ENCODE results near the gene GPR63. TPM values are rescaled to one million over a fixed set of nuclear protein-coding genes. Genes with fewer than 3 reads are reported as not detected.

GPR63 gene
- total RNA-seq, 4 donors from 2014 or later, result 0.11 to 0.95 (median 0.80) TPM

DNA sequence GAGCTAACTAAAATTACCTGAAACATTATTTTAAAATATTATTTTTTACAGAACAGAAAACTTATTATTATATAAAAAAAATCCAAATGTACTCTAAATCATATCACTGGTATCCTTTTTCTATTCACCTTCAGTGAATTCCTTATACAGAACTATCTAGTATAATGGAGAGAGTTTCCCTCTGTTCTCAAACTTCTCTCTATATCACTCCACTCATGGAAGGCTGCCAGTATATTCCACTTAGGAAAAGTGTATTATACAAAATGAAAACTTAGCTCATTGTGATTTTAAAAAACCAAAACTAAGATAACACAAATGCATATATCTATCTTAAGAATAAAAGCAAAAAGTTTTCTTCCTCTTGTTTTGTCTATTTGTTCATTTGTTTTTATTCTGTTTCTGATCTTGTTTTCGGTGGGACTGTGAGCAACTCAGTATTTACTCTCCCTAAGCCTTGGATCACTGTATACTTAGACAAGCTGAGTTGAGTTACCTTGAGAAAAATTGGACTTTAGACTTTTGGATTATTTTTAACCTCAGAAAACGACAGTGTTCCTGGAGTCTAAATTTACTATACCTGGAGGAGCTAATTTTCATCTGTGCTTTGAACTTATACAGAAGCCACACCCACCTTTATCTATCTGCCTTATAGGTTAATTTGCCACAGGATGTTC is 61.4 kb downstream of the GPR63 start:
- TF ChIP-seq, protein P1, sequence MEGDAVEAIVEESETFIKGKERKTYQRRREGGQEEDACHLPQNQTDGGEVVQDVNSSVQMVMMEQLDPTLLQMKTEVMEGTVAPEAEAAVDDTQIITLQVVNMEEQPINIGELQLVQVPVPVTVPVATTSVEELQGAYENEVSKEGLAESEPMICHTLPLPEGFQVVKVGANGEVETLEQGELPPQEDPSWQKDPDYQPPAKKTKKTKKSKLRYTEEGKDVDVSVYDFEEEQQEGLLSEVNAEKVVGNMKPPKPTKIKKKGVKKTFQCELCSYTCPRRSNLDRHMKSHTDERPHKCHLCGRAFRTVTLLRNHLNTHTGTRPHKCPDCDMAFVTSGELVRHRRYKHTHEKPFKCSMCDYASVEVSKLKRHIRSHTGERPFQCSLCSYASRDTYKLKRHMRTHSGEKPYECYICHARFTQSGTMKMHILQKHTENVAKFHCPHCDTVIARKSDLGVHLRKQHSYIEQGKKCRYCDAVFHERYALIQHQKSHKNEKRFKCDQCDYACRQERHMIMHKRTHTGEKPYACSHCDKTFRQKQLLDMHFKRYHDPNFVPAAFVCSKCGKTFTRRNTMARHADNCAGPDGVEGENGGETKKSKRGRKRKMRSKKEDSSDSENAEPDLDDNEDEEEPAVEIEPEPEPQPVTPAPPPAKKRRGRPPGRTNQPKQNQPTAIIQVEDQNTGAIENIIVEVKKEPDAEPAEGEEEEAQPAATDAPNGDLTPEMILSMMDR (IDR thresholded peaks at IDR 0.05), result no peak
- TF ChIP-seq POLR2A (IDR thresholded peaks at IDR 0.05), result no peak
- no peak overlapping the region for H3K4me3 ChIP-seq
- WGBS, 2 donors, result 34 to 53% methylated on average over 2 of the region's 2 CpGs
- no peaks in the 10 kb centered on the region for H3K9me3 ChIP-seq
- H3K4me1 ChIP-seq, result no peaks in the 10 kb centered on the region
- H3K27ac ChIP-seq, result no peak overlapping the region
- no peaks in the 10 kb centered on the region for H3K27me3 ChIP-seq
- intact Hi-C loops (cut with DNase I), result no loop called here
- DNase-seq, result no peak
- no peaks in the 10 kb centered on the region for H3K36me3 ChIP-seq

DNA sequence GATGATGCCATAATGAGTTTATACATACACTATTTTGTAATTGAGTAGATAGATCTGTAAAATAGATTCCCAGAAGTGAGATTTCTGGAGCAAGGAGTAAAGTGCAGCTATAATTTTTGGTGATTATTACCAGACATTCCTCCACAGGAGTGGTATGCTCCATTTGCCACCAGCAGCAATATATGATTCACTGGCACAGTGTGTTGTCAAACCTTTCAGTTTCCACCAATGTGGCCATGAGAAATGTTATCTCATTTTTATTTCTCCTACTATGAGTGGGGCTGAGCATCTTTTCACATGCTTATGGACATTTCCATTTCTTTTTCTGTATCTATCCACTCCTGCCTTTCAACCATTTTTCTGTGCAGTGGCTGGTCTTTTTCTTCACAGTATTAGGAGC is 70.5 kb downstream of the GPR63 start:
- intact Hi-C loops (cut with DNase I), result no loop called here
- TF ChIP-seq, protein P1 (IDR thresholded peaks at IDR 0.05), result no peak
- TF ChIP-seq POLR2A (IDR thresholded peaks at IDR 0.05), result no peak
- Histone ChIP-seq H3K27ac (no peak overlapping the region), H3K4me1 (no peaks in the 10 kb centered on the region), H3K36me3 (no peaks in the 10 kb centered on the region), H3K9me3 (no peaks in the 10 kb centered on the region), H3K27me3 (peaks cover 0 to 4% (median 0%) of the 10 kb centered on the region in 4 donors), H3K4me3 (no peak overlapping the region)
- no peak for DNase-seq

DNA sequence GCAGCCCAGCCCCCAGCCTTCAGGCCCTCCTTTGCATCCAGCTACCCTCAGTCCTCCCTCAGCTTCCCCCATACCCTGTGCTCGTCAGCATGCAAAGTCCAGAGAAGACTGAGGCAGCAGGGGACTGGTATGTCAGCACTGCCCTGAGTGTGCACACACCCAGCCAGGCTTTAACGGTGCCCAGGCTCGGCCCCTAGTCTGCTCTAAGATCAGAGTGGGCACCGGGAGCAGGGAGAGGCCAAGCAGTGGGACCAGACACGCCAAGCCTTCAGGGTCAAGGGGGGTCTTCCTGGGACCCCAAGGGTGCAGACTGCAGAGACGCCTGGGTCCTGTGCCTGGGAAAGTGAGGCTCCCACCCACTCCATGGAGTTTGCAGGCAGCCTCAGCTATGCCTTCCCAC is 74.7 kb downstream of the GPR63 start:
- no peaks in the 10 kb centered on the region for H3K27me3 ChIP-seq

DNA sequence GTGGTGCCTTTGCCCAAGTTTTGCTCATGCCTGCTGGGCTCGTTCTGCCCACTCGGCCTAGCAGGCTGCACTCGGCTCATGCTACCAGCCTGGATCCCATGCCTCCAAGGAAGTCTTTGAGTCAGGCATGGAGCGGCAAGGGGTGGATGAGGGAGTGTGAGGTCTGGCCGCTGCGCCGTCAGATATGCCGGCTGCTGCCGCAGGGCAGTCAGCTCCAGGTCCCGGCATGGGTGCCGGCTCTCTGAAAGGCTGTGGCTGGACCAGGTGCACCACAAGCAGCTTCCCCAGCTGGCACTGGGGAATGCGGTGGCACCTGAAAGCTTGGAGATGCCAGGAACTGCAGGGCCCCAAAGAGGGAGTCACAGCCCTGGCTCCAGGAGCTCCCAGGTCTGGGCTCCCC is 75.5 kb downstream of the GPR63 start:
- no peak for DNase-seq
- no peak overlapping the region for H3K4me3 ChIP-seq

More for the DNA sequence above, 74.7 kb downstream of the GPR63 start:
- Histone ChIP-seq H3K36me3 (no peaks in the 10 kb centered on the region), H3K9me3 (no peaks in the 10 kb centered on the region), H3K4me1 (no peaks in the 10 kb centered on the region), H3K4me3 (no peak overlapping the region), H3K27ac (no peak overlapping the region)
- intact Hi-C loops (cut with DNase I), result no loop called here
- 83% methylated on average over 5 of the region's 6 CpGs; no CpG with 5 or more reads in 1 of the 2 donors for WGBS, 2 donors
- no peak for TF ChIP-seq POLR2A (IDR thresholded peaks at IDR 0.05)
- TF ChIP-seq, protein P1 (IDR thresholded peaks at IDR 0.05), result no peak
- no peak for DNase-seq

DNA sequence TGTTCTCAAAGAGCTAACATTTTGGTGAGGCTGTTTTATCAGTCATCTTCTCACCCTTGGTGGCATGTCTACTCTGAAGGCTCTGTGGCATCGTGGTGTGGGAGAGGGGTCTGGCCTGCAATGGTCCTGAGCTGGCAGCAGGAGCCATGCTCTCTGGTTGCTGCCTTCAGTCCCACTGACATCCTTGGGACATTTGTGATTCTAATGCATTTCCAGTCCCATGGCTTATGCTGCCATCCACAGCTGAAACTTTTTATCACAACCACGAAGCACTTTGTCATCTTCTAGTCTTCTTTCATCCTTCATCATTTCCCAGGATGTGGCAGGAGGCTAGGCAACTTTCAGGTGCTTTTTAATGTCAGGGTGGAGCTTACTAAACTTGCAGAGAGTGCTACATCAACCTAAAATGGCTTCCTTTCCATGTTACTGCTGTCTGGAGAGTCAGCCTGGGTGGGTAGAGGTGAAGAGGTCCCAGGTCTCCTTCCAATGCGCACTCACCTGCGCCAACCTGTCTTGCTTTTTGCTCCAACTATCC is 77.1 kb downstream of the GPR63 start:
- Histone ChIP-seq H3K4me3 (no peak overlapping the region), H3K27me3 (no peaks in the 10 kb centered on the region), H3K27ac (no peak overlapping the region), H3K4me1 (no peaks in the 10 kb centered on the region), H3K9me3 (no peaks in the 10 kb centered on the region), H3K36me3 (no peaks in the 10 kb centered on the region)
- no peak for DNase-seq
- intact Hi-C loops (cut with DNase I), result no loop called here
- TF ChIP-seq, protein P1 (IDR thresholded peaks at IDR 0.05), result no peak
- TF ChIP-seq POLR2A (IDR thresholded peaks at IDR 0.05), result no peak
- 81% methylated on average over 4 of the region's 4 CpGs for WGBS, 2 donors

More for the DNA sequence above, 75.5 kb downstream of the GPR63 start:
- Histone ChIP-seq H3K36me3 (no peaks in the 10 kb centered on the region), H3K27me3 (no peaks in the 10 kb centered on the region), H3K27ac (no peak overlapping the region), H3K4me1 (no peaks in the 10 kb centered on the region), H3K9me3 (no peaks in the 10 kb centered on the region)
- WGBS, 2 donors, result 49 to 78% methylated on average over 2 of the region's 12 CpGs
- intact Hi-C loops (cut with DNase I), result no loop called here
- no peak for TF ChIP-seq POLR2A (IDR thresholded peaks at IDR 0.05)
- TF ChIP-seq, protein P1 (IDR thresholded peaks at IDR 0.05), result no peak

Data from esophagus squamous epithelium (tissue), 5 donors.